SIG-M5 treated with dmso at 0.1 percent for 504 hours (cell line): ENCODE data around the gene MROH7.
"Not testable (repeated sequence)": the region's sequence is repeated elsewhere in the genome, so short reads cannot be mapped to it uniquely, and the experiment has no call there.

Experiments
- DNase-seq: peaks from one replicate; lab custom pipeline; 2025; ENCODE audit not compliant: unreplicated experiment; lab: John Stamatoyannopoulos, UW

MROH7 gene

GRCh38 chr1:54609301-54609921 is 32.2 kb upstream of the MROH7 start:
- no peak for DNase-seq

DNA sequence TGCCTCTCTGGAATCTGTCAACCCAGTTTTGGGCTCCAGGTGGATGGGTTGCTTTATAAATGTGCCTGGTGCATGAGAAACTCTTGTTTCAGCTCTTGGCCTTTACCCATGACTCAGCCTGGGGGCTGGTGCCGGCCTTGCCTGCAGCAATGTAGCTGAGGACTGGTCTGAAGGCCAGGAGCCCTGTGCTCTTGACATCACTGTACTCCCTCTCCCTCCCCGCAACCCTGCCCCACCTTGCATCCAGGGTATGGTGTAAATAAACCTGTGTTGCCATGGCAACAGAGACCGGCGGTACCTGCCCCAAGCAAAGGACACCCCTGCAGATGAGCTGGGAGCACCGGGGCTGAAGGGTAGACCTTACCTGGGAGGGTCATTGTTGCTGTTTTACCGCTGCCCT is 31.5 kb upstream of the MROH7 start:
- no peak for DNase-seq

GRCh38 chr1:54610601-54611580 is 30.7 kb upstream of the MROH7 start:
- DNase-seq = no peak

- DNase-seq = no peak
These were observed 30.0 kb upstream of the MROH7 start for GRCh38 chr1:54611621-54612020.

DNA sequence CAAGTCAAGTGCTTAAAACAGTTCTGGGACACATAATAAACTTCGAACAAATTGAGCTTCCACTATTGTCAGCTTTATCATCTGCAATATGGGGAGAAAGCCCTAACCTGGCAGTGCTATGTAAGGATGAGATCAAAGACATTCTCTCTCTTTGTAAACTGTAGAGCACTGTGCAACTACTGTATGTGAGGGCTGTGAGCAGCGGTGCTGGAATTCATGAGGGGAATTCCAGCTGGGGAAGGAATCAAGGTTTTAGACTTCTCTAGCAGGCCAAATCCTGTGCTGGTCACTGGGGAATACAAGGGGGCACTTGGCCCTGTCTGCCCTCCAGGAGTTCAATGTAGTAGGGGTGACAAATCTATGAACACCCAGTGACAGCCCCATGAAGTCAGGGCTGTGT is 27.6 kb upstream of the MROH7 start:
- no peak for DNase-seq

DNA sequence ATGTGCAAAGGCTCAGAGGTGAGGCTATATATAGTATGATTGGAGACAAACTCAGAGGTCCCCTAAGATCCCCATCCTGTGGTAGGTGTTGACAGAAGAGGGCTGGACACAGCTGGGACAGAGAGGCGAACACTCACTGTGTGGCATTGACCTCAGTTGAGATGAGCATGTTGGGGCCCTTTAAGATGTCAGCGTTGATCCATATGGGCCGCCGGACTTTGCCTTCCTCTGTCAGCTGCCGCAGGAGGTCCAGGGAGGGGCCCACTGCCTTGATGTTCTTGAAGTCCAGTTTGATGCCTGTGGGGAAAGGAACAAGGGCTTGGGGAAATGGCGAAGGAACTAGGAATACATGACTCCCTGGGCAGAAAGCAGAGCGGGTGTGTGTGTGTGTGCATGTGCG is 27.0 kb upstream of the MROH7 start:
- DNase-seq = no peak

GRCh38 chr1:54615531-54616279 is 25.9 kb upstream of the MROH7 start:
- DNase-seq = peak; percentile 7

DNA sequence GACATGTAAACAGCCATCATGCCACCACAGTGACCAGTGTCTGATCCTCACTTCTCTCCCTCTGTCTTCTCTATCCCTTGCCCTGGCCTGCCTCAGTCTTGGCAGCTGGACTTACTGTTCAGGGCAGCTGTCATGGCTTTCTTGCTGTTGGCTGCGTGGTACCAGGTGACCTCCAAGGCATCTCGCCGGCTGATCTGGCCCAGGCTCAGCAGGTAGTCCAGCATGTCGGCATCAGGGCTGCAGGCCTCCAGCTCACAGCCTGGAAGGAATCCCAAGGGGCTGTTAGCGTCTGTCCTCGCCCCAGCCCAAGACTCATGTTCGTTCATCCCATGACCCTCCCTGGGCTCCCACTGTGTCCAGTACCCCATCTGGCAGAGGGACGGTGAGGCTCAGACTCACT is 21.8 kb upstream of the MROH7 start:
- no peak for DNase-seq

DNA sequence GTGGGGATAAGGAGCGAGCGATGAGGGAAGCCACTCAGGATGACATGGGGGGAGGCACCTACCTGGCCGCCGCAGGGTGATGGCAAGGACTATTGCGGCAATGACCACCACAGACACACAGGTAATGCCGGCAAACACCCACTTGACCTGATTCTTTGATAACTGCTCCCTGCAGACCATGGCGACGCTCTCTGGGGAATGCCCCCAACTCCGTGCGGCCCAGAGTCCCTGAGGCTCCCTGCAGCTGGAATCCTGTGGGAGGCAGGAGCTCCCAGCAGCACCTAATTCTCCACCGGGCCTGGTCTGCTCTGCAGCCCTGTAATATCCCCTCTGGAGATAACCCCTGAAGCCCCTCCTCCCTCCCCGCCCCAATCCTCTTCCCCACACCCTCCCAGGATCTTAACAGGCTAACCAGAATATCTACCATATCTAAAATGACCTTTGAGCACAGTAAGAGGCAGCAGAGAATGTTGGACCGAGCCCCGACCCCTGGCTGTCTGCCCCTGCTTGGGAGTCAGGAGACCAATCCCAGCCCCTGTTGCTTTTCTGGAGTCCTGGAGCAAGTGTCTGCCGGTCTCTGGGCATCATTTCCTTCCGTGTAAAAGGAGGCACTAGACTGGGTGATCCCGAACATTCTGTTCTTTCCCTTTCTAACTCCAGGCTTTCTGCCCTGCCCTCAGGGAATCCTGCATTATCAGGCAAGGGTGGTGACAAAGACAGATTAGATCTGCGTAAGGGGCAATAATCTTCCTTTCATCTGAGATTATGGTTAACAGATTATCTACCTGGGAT is 18.2 kb upstream of the MROH7 start, which contains the start of gene FAM151A:
Gene FAM151A, minus strand, starts transcription at position 310 of the 792 bp plus-strand sequence. Its CDS starts 130 bp downstream, at position 180.
- no peak for DNase-seq

GRCh38 chr1:54624466-54625464 is 16.8 kb upstream of the MROH7 start:
- DNase-seq = no peak

DNA sequence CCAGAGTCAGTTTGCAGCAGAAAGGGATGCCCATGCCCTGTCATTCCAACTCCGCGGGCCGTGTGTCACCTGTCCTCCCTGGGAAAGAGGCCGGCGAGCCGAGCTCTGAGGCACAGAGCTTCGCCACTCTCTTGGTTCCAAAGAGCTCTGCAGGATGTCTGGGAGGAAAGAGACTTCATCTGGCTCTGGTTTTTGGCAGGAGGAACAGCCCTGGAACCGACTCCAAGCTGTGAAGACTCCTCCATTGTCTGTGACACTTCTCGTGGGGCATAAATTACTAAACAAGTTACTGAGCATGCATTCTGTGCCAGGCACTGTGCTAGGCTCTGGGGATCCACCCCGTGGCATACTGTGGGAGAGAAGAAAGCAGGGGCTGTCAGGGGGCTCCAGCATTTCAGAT is 14.4 kb upstream of the MROH7 start:
- DNase-seq = no peak

- DNase-seq = not testable (repeated sequence)
These were observed 5.8 kb upstream of the MROH7 start for GRCh38 chr1:54635804-54636203.

DNA sequence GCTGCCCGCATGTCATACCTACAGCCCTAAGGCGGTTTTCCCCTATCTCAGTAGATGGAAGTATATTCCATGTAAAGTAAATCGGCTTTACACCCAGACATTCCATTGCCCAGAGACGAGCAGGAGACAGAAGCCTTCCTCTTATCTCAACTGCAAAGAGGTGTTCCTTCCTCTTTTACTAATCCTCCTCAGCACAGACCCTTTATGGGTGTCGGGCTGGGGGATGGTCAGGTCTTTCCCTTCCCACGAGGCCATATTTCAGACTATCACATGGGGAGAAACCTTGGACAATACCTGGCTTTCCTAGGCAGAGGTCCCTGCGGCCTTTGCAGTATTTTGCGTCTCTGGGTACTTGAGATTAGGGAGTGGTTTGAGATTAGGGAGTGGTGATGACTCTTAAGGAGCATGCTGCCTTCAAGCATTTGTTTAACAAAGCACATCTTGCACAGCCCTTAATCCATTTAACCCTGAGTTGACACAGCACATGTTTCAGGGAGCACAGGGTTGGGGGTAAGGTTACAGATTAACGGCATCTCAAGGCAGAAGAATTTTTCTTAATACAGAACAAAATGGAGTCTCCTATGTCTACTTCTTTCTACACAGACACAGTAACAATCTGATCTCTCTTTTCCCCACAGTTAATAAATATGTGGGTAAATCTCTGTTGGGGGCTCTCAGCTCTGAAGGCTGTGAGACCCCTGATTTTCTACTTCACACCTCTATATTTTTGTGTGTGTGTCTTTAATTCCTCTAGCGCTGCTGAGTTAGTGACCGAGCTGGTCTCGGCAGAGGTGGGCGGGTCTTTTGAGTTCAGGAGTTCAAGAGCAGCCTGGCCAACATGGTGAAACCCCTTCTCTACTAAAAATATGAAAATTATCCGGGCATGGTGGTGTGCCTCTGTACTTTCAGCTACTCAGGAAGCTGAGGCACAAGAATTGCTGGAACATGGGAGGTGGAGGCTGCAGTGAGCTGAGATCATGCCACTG is 4.8 kb upstream of the MROH7 start:
- DNase-seq = not testable (repeated sequence)

DNA sequence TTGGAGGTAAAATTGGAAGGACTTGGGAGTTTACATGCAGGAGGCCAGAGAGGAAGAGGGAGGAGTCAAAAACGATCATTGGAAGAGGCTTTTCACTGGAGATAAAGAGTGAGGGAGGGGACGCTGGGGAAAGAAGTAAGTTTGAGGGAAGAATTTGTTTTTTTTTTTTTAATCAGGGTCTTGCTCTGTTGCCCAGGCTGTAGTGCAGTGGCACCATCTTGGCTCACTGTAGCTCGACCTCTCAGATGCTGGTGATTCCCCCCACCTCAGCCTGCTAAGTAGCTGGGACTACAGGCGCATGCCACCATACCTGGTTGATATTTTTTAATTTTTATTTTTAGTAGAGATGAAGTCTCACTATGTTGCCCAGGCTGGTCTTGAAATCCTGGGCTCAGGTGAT is 1.2 kb upstream of the MROH7 start:
- no peak for DNase-seq

DNA sequence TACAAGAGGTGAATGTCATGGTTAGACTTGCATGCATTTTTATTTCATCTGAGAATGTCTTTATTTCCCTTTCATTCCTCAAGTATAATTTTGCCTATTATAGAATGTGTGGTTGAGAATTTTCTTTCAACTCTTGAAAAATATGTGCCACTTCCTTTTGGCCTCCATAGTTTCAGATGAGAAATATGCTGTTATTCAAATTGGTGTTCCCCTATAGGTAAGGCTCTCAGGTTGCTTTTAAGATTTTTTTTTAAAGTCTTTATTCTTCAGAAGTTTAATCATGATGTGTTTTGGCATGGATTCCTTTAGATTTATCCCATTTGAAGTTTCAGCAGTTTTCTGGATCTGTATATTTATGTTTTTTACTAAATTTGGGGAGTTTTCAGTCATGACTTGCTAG is 2.1 kb downstream of the MROH7 start:
- no peak for DNase-seq

DNA sequence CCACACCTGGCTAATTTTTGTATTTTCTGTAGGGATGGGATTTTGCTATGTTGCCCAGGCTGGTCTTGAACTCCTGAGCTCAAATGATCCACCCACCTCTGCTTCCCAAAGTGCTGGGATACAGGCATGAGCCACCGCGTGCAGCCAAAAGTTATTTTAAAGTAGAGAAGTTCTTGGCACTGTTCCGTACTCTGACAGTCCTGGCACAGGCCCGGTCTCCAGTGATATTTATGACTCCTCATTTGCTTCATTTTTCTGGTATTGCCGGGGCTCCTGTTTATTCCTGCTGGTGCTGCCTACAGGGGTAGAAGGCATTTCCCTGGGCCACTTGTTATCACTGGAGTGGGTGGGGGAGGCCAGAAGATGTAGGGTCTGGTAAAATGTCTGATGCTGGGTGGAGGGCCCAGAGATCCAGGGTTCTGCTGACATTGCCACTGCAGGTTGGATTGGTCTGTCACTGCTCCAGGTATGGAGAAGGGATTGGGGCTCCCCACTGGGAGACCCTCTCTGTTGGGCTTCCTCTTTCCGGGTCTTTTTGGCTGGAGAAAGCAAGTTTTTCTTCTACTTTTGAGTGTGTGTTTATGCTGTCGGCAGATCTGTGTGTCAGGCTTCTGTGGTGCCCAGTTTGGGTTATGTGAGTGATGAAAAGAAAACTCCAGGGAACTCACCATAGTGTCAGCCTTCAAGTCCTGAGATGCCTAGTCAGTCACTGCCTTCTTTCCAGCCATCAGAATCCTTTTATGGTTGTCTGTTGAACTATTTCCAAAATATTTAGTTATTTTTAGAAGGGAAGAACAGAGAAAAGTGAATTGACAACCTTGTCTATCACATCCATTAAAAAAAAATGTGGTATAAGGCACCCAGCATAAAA is 4.5 kb downstream of the MROH7 start:
- no peak for DNase-seq

DNA sequence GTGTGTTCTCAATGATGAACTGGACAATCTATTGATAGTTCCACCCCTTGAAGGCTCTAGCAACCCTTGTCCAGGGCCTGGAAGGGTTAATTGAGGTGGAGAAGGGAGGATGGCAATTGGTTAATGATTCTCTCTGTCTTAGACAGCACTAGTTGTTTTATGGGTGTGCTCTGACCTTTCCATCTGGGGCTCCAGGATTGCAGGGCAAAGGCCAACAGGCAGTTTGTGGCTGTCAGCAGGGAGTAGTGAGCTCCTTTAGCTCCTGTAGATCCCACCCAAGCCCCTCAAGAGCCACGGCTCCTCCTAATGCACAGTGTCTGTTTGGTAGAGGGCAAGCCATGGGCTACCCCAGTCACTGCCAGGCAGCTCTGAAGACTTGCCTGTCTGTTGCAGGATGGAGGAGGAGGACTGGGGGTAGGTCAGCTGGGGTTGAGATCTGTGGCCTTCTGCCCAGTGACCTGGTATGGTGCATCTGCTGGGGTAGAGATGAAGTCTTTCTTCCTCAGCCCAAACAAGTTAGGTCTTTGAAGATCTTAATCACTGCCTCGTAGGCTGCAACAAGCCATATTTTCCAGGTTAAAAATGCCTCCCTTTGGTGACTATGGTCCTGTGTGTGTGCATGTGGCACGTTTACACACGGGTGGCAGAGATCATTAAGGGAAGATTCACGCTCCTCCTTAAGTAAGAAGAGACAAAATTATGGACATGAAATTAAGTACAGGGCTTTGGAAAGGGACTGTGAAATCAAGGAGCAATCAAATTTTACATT is 7.7 kb downstream of the MROH7 start:
- no peak for DNase-seq
